Duodenal mucosa (tissue), 2 donors: ENCODE data around the gene CACNA2D1.

Source experiments
- H3K27ac ChIP-seq: one replicate; pipeline ENCODE4 v1.7.0; 2013; ENCODE audit warnings: low read depth, low read length
- H3K27me3 ChIP-seq, 2 donors: one replicate each; pipeline ENCODE4 v1.7.0; 2013; ENCODE audit warnings: low read length in 2 of 2, control low read depth in 1 of 2; ENCODE audit not compliant: insufficient read depth in 2 of 2, control insufficient read depth in 1 of 2
- H3K36me3 ChIP-seq, 2 donors: one replicate each; pipeline ENCODE4 v1.7.0; 2013; ENCODE audit warnings: low read length in 2 of 2, control low read depth in 1 of 2; ENCODE audit not compliant: insufficient read depth in 2 of 2, control insufficient read depth in 1 of 2
- H3K4me1 ChIP-seq, 2 donors: one replicate each; pipeline ENCODE4 v1.7.0; 2013; ENCODE audit warnings: low read length in 2 of 2, control low read depth in 1 of 2; ENCODE audit not compliant: insufficient read depth in 2 of 2, control insufficient read depth in 1 of 2
- H3K4me3 ChIP-seq, 2 donors: one replicate each; pipeline ENCODE4 v1.7.0; 2013; ENCODE audit warnings: low read length in 2 of 2, low read depth in 1 of 2
- H3K9ac ChIP-seq, 2 donors: one replicate each; pipeline ENCODE4 v1.7.0; 2013; ENCODE audit warnings: low read length in 2 of 2, low read depth in 1 of 2
- H3K9me3 ChIP-seq, 2 donors: one replicate each; pipeline ENCODE4 v1.7.0; 2013; ENCODE audit warnings: low read length in 2 of 2, control low read depth in 1 of 2; ENCODE audit not compliant: control insufficient read depth in 1 of 2

The CACNA2D1 gene

GRCh38 chr7:82443547-82444219 is at the start of gene CACNA2D1:
Gene CACNA2D1 (minus strand): TSS chr7:82443777.
- no peaks in the 10 kb centered on the region for H3K36me3 ChIP-seq
- peaks cover 9% of the 10 kb centered on the region in 2 donors for H3K4me1 ChIP-seq
- peak within 1 kb of the TSS; percentile 78 for H3K27ac ChIP-seq
- H3K27me3 ChIP-seq = peaks cover 7 to 9% of the 10 kb centered on the region in 2 donors
- H3K4me3 ChIP-seq = peak within 1 kb of the TSS; percentile 63 to 84
- no peaks in the 10 kb centered on the region for H3K9me3 ChIP-seq
- peak within 1 kb of the TSS; percentile 33 to 54 for H3K9ac ChIP-seq

GRCh38 chr7:82481499-82482097 is 38.0 kb upstream of the CACNA2D1 start:
- H3K4me1 ChIP-seq = no peaks in the 10 kb centered on the region
- no peaks in the 10 kb centered on the region for H3K36me3 ChIP-seq
- H3K9ac ChIP-seq = no peak overlapping the region
- no peaks in the 10 kb centered on the region for H3K9me3 ChIP-seq
- no peak overlapping the region for H3K4me3 ChIP-seq
- H3K27me3 ChIP-seq = no peaks in the 10 kb centered on the region
- no peak overlapping the region for H3K27ac ChIP-seq

- no peak overlapping the region for H3K4me3 ChIP-seq
- H3K9ac ChIP-seq = no peak overlapping the region
- H3K27ac ChIP-seq = no peak overlapping the region
- no peaks in the 10 kb centered on the region for H3K27me3 ChIP-seq
- H3K9me3 ChIP-seq = no peaks in the 10 kb centered on the region
- H3K4me1 ChIP-seq = no peaks in the 10 kb centered on the region
- H3K36me3 ChIP-seq = no peaks in the 10 kb centered on the region
These were observed 34.3 kb upstream of the CACNA2D1 start for GRCh38 chr7:82477733-82478515.

GRCh38 chr7:82472966-82473365 is 29.4 kb upstream of the CACNA2D1 start:
- no peak overlapping the region for H3K4me3 ChIP-seq
- no peaks in the 10 kb centered on the region for H3K36me3 ChIP-seq
- H3K9ac ChIP-seq = no peak overlapping the region
- no peaks in the 10 kb centered on the region for H3K9me3 ChIP-seq
- no peaks in the 10 kb centered on the region for H3K4me1 ChIP-seq
- no peak overlapping the region for H3K27ac ChIP-seq
- no peaks in the 10 kb centered on the region for H3K27me3 ChIP-seq

GRCh38 chr7:82471351-82472020 is 27.9 kb upstream of the CACNA2D1 start:
- Histone ChIP-seq H3K9me3 (no peaks in the 10 kb centered on the region), H3K4me1 (peaks cover 0 to 4% of the 10 kb centered on the region in 2 donors), H3K4me3 (no peak overlapping the region), H3K27ac (no peak overlapping the region), H3K27me3 (no peaks in the 10 kb centered on the region), H3K36me3 (no peaks in the 10 kb centered on the region), H3K9ac (no peak overlapping the region)

GRCh38 chr7:82469207-82469606 is 25.6 kb upstream of the CACNA2D1 start:
- H3K4me3 ChIP-seq = no peak overlapping the region
- H3K4me1 ChIP-seq = peaks cover 0 to 14% of the 10 kb centered on the region in 2 donors
- no peak overlapping the region for H3K9ac ChIP-seq
- H3K36me3 ChIP-seq = no peaks in the 10 kb centered on the region
- no peaks in the 10 kb centered on the region for H3K27me3 ChIP-seq
- no peaks in the 10 kb centered on the region for H3K9me3 ChIP-seq
- H3K27ac ChIP-seq = no peak overlapping the region

GRCh38 chr7:82468435-82468834 is 24.9 kb upstream of the CACNA2D1 start:
- H3K27me3 ChIP-seq = no peaks in the 10 kb centered on the region
- no peak overlapping the region for H3K27ac ChIP-seq

GRCh38 chr7:82467020-82467419 is 23.4 kb upstream of the CACNA2D1 start:
- Histone ChIP-seq H3K4me3 (no peak overlapping the region), H3K9me3 (no peaks in the 10 kb centered on the region), H3K27me3 (no peaks in the 10 kb centered on the region), H3K4me1 (peaks cover 0 to 14% of the 10 kb centered on the region in 2 donors), H3K9ac (no peak overlapping the region), H3K36me3 (no peaks in the 10 kb centered on the region), H3K27ac (no peak overlapping the region)

More at GRCh38 chr7:82468435-82468834, 24.9 kb upstream of the CACNA2D1 start:
- no peak overlapping the region for H3K4me3 ChIP-seq
- H3K4me1 ChIP-seq = peaks cover 0 to 14% of the 10 kb centered on the region in 2 donors
- H3K9me3 ChIP-seq = no peaks in the 10 kb centered on the region
- no peak overlapping the region for H3K9ac ChIP-seq
- H3K36me3 ChIP-seq = no peaks in the 10 kb centered on the region

- Histone ChIP-seq H3K9ac (no peak overlapping the region), H3K36me3 (no peaks in the 10 kb centered on the region), H3K27ac (no peak overlapping the region), H3K9me3 (no peaks in the 10 kb centered on the region), H3K4me3 (no peak overlapping the region), H3K4me1 (peaks cover 0 to 14% of the 10 kb centered on the region in 2 donors), H3K27me3 (no peaks in the 10 kb centered on the region)
These were observed 20.8 kb upstream of the CACNA2D1 start for GRCh38 chr7:82464372-82464771.

GRCh38 chr7:82455295-82455694 is 11.7 kb upstream of the CACNA2D1 start:
- no peaks in the 10 kb centered on the region for H3K27me3 ChIP-seq
- no peaks in the 10 kb centered on the region for H3K4me1 ChIP-seq
- no peak overlapping the region for H3K4me3 ChIP-seq
- H3K9me3 ChIP-seq = no peaks in the 10 kb centered on the region
- no peak overlapping the region for H3K27ac ChIP-seq
- H3K36me3 ChIP-seq = no peaks in the 10 kb centered on the region
- no peak overlapping the region for H3K9ac ChIP-seq
